Liver (tissue), 9 donors: Measurements from ENCODE around the gene NEK6. TPM values are rescaled to one million over a fixed set of nuclear protein-coding genes. Genes with fewer than 3 reads are reported as not detected.

Experiments used
- DNase-seq: peaks from one replicate; pipeline ENCODE4 v3.0.0-alpha.2; 2017; ENCODE audit warnings: low spot score
- H3K27ac ChIP-seq, 2 donors: one replicate each; pipeline ENCODE4 v1.7.0; 2013; ENCODE audit warnings: inconsistent platforms in 2 of 2, low read length in 2 of 2, control low read depth in 1 of 2, low read depth in 1 of 2, mild to moderate bottlenecking in 1 of 2
- H3K27me3 ChIP-seq, 4 donors: one replicate each; pipeline versions ENCODE4 v1.6.1 to v1.7.0; 2013; ENCODE audit warnings: low read length in 3 of 4, inconsistent platforms in 1 of 4, mild to moderate bottlenecking in 1 of 4, moderate library complexity in 1 of 4; ENCODE audit not compliant: control insufficient read depth in 4 of 4, insufficient read depth in 4 of 4
- H3K36me3 ChIP-seq, 4 donors: one replicate each; pipeline versions ENCODE4 v1.6.1 to v1.7.0; 2013; ENCODE audit warnings: low read length in 3 of 4, mild to moderate bottlenecking in 3 of 4, low read depth in 1 of 4, moderate library complexity in 1 of 4; ENCODE audit not compliant: control insufficient read depth in 4 of 4, insufficient read depth in 3 of 4
- H3K4me1 ChIP-seq, 4 donors: one replicate each; pipeline versions ENCODE4 v1.6.1 to v1.7.0; 2013; ENCODE audit warnings: low read length in 3 of 4, mild to moderate bottlenecking in 3 of 4, moderate library complexity in 1 of 4; ENCODE audit not compliant: control insufficient read depth in 4 of 4, insufficient read depth in 4 of 4
- H3K4me3 ChIP-seq, 3 donors: one replicate each; pipeline versions ENCODE4 v1.6.1 to v1.7.0; 2013; ENCODE audit warnings: low read length in 3 of 3, control low read depth in 1 of 3, low read depth in 1 of 3, mild to moderate bottlenecking in 1 of 3
- H3K9ac ChIP-seq, 2 donors: one replicate each; pipeline ENCODE4 v1.7.0; 2013; ENCODE audit warnings: low read length in 2 of 2, mild to moderate bottlenecking in 2 of 2, moderate library complexity in 2 of 2, control low read depth in 1 of 2, low read depth in 1 of 2
- H3K9me3 ChIP-seq, 4 donors: one replicate each; pipeline versions ENCODE4 v1.6.1 to v1.7.0; 2013; ENCODE audit warnings: low read length in 3 of 4; ENCODE audit not compliant: control insufficient read depth in 4 of 4
- EGR1 ChIP-seq, 2 donors: IDR thresholded peaks; 2 replicates each; pipeline ENCODE4 v1.6.1; 2016 to 2018; ENCODE audit warnings: antibody characterized with exemption in 2 of 2, low read depth in 2 of 2
- FOXA1 ChIP-seq: IDR thresholded peaks from 2 replicates; pipeline ENCODE4 v1.6.1; 2016; ENCODE audit warnings: antibody characterized with exemption
- FOXA2 ChIP-seq: IDR thresholded peaks from 2 replicates; pipeline ENCODE4 v1.6.1; 2016; ENCODE audit warnings: antibody characterized with exemption
- GABPA ChIP-seq, 2 donors: IDR thresholded peaks in 1 of 2; conservative IDR thresholded peaks in 1 of 2; 2 replicates each; pipeline ENCODE4 v1.6.1; 2016; ENCODE audit warnings: antibody characterized with exemption in 2 of 2, mild to moderate bottlenecking in 1 of 2, moderate library complexity in 1 of 2
- HNF4A ChIP-seq, 2 donors: conservative IDR thresholded peaks; 2 replicates each; pipeline ENCODE4 v1.6.1; 2016; ENCODE audit warnings: antibody characterized with exemption in 2 of 2, mild to moderate bottlenecking in 2 of 2
- HNF4G ChIP-seq: IDR thresholded peaks from 2 replicates; pipeline ENCODE4 v1.6.1; 2016; ENCODE audit warnings: antibody characterized with exemption
- NR2F2 ChIP-seq: IDR thresholded peaks from 2 replicates; pipeline ENCODE4 v1.6.1; 2016; ENCODE audit warnings: antibody characterized with exemption
- RAD21 ChIP-seq, 2 donors: IDR thresholded peaks; 2 replicates each; pipeline ENCODE4 v1.6.1; 2016; ENCODE audit warnings: antibody characterized with exemption in 2 of 2, mild to moderate bottlenecking in 2 of 2
- RXRA ChIP-seq, 2 donors: IDR thresholded peaks; 2 replicates each; pipeline ENCODE4 v1.6.1; 2017 to 2018; ENCODE audit warnings: antibody characterized with exemption in 2 of 2, mild to moderate bottlenecking in 1 of 2
- SP1 ChIP-seq: IDR thresholded peaks from 2 replicates; pipeline ENCODE4 v1.6.1; 2018; ENCODE audit warnings: antibody characterized with exemption, mild to moderate bottlenecking
- TAF1 ChIP-seq: conservative IDR thresholded peaks from 2 replicates; pipeline ENCODE4 v1.6.1; 2016; ENCODE audit warnings: antibody characterized with exemption, mild to moderate bottlenecking
- YY1 ChIP-seq: IDR thresholded peaks from 2 replicates; pipeline ENCODE4 v1.6.1; 2016; ENCODE audit warnings: antibody characterized with exemption, mild to moderate bottlenecking
- WGBS: extraction: QIAGEN DNeasy Blood & Tissue Kit; methylation state at CpG from one replicate; pipeline ENCODE4 v1.1.7; 2013; 5-methylcytosine and 5-hydroxymethylcytosine counted together
- polyA plus RNA-seq, 2 donors: library from polyadenylated mRNA; stranded (reverse) in 1 of 2; unstranded in 1 of 2; fragments of 200-250 nt in 1 of 2; fragments of >200 nt in 1 of 2; fragmentation: Nextera tagmentation in 1 of 2; extraction: Ambion mirVana in 1 of 2; gene quantifications; one replicate each; pipeline versions ENCODE4 v1.2.1 to v1.2.3, GENCODE V29; 2013 to 2015
- total RNA-seq, 2 donors: library from RNA; depleted of rRNA; stranded (reverse); fragments of >200 nt; gene quantifications; one replicate each; pipeline ENCODE4 v1.2.3, GENCODE V29; 2014
- TF ChIP-seq, protein P1 (sequence below): IDR thresholded peaks from 2 replicates; pipeline ENCODE4 v1.6.1; 2016; ENCODE audit warnings: antibody characterized with exemption
- TF ChIP-seq, protein P2 (sequence below): IDR thresholded peaks from 2 replicates; pipeline ENCODE4 v1.6.1; 2016; ENCODE audit warnings: antibody characterized with exemption
- TF ChIP-seq, protein P3 (sequence below): fragments of 150-350 bp; IDR thresholded peaks from 2 replicates; pipeline ENCODE4 v1.5.1; 2017; ENCODE audit warnings: improper control_type of control experiment, low read depth, low read length; ENCODE audit not compliant: missing input control
- TF ChIP-seq, protein P4 (sequence below): IDR thresholded peaks from 2 replicates; pipeline ENCODE4 v1.6.1; 2016; ENCODE audit warnings: antibody characterized with exemption
- TF ChIP-seq, protein P5 (sequence below): IDR thresholded peaks from 2 replicates; pipeline ENCODE4 v1.6.1; 2016; ENCODE audit warnings: antibody characterized with exemption, mild to moderate bottlenecking
- donor health status: healthy.
- donor health status: healthy.
- donor health status: healthy.
- donor health status: healthy.
- donor health status: healthy.

NEK6 gene
- total and polyA plus RNA-seq, 4 donors = 32.5 to 49.7 (median 42.5) TPM

DNA sequence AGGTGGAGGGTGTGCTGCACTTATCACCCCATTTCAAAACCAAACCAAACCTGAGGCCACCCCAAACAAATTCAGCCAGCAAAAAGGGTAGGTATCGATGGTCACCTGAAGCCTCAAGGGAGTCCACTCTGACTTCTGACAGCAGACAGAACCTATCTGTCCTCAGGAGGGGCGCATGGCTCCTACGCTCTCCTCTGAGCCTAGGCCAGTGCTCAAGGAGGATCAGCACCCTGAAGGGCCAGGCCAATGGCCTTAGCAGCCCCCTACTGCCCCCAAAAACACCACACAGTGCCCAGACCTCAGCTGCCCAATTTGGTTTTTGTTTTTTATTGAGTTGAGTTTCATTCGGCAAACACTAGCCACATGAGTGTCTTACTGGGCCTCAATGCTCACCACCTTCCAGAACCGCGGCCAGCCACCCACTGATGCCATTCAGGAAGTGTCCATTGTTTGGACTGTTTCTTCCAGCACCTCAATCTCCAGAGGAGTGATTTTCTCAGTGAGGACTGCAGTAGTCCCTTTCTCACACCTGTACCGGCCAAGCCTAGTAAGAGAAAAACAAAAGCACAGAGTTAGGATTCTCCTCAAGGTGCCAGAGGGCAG, 95.5 kb downstream of the NEK6 start:
- no peak overlapping the region for H3K27ac ChIP-seq
- H3K4me3 ChIP-seq = no peak overlapping the region
- H3K9me3 ChIP-seq = no peaks in the 10 kb centered on the region
- TF ChIP-seq TAF1 (no peak), HNF4G (no peak), FOXA2 (no peak), GABPA (IDR thresholded peaks at IDR 0.05 in 1 of 2, conservative IDR thresholded peaks at IDR 0.05 in 1 of 2) (no peak), RAD21 (IDR thresholded peaks at IDR 0.05) (no peak), NR2F2 (no peak)
- TF ChIP-seq, protein P1, sequence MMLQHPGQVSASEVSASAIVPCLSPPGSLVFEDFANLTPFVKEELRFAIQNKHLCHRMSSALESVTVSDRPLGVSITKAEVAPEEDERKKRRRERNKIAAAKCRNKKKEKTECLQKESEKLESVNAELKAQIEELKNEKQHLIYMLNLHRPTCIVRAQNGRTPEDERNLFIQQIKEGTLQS = no peak
- TF ChIP-seq, protein P2, sequence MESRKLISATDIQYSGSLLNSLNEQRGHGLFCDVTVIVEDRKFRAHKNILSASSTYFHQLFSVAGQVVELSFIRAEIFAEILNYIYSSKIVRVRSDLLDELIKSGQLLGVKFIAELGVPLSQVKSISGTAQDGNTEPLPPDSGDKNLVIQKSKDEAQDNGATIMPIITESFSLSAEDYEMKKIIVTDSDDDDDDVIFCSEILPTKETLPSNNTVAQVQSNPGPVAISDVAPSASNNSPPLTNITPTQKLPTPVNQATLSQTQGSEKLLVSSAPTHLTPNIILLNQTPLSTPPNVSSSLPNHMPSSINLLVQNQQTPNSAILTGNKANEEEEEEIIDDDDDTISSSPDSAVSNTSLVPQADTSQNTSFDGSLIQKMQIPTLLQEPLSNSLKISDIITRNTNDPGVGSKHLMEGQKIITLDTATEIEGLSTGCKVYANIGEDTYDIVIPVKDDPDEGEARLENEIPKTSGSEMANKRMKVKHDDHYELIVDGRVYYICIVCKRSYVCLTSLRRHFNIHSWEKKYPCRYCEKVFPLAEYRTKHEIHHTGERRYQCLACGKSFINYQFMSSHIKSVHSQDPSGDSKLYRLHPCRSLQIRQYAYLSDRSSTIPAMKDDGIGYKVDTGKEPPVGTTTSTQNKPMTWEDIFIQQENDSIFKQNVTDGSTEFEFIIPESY = no peak
- no peaks in the 10 kb centered on the region for H3K27me3 ChIP-seq
- peaks cover 0 to 17% (median 13%) of the 10 kb centered on the region in 4 donors for H3K4me1 ChIP-seq
- H3K36me3 ChIP-seq = peaks cover 3 to 68% (median 45%) of the 10 kb centered on the region in 4 donors
- WGBS = 96% methylated on average over 7 of the region's 7 CpGs
- H3K9ac ChIP-seq = no peak overlapping the region
- no peak for DNase-seq

DNA sequence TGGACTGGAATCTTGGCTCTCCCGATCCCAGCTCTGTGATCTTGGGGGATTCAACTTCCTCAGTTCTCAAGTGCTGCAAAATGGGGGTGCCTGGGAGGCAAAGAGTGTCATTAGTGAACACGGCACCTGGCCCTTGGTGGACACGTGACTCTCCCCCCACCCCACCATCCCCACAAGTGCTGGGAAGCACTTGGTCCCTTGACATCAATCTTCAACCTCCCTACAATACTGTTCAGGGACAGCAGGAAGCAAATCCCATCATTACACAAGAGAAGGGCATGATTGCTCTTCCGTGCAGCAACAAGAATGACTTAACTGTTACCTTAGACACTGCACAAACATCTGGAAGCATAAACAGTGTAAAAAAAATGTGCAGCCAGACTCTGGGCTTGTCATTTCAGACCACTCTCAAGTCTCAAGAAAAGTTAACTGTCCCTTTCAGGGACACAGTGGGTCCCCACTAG, 96.1 kb downstream of the NEK6 start:
- DNase-seq = no peak
- no peaks in the 10 kb centered on the region for H3K27me3 ChIP-seq
- H3K4me3 ChIP-seq = no peak overlapping the region
- 84% methylated on average over 4 of the region's 4 CpGs for WGBS
- H3K27ac ChIP-seq = no peak overlapping the region
- H3K4me1 ChIP-seq = peaks cover 0 to 17% (median 13%) of the 10 kb centered on the region in 4 donors
- no peak overlapping the region for H3K9ac ChIP-seq
- no peaks in the 10 kb centered on the region for H3K9me3 ChIP-seq
- TF ChIP-seq NR2F2 = no peak
- TF ChIP-seq, protein P3, sequence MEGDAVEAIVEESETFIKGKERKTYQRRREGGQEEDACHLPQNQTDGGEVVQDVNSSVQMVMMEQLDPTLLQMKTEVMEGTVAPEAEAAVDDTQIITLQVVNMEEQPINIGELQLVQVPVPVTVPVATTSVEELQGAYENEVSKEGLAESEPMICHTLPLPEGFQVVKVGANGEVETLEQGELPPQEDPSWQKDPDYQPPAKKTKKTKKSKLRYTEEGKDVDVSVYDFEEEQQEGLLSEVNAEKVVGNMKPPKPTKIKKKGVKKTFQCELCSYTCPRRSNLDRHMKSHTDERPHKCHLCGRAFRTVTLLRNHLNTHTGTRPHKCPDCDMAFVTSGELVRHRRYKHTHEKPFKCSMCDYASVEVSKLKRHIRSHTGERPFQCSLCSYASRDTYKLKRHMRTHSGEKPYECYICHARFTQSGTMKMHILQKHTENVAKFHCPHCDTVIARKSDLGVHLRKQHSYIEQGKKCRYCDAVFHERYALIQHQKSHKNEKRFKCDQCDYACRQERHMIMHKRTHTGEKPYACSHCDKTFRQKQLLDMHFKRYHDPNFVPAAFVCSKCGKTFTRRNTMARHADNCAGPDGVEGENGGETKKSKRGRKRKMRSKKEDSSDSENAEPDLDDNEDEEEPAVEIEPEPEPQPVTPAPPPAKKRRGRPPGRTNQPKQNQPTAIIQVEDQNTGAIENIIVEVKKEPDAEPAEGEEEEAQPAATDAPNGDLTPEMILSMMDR = no peak
- TF ChIP-seq FOXA2 = no peak
- no peak for TF ChIP-seq SP1
- no peak for TF ChIP-seq YY1
- TF ChIP-seq EGR1 (IDR thresholded peaks at IDR 0.05; ENCODE audit: low read depth in 2 of 2) = no peak
- no peak for TF ChIP-seq FOXA1
- no peak for TF ChIP-seq GABPA (IDR thresholded peaks at IDR 0.05 in 1 of 2, conservative IDR thresholded peaks at IDR 0.05 in 1 of 2)
- no peak for TF ChIP-seq RAD21 (IDR thresholded peaks at IDR 0.05)
- TF ChIP-seq, protein P2 = no peak
- TF ChIP-seq, protein P4, sequence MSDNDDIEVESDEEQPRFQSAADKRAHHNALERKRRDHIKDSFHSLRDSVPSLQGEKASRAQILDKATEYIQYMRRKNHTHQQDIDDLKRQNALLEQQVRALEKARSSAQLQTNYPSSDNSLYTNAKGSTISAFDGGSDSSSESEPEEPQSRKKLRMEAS = no peak
- TF ChIP-seq HNF4G = no peak
- TF ChIP-seq HNF4A (conservative IDR thresholded peaks at IDR 0.05) = no peak
- TF ChIP-seq, protein P1 = no peak
- TF ChIP-seq RXRA (IDR thresholded peaks at IDR 0.05) = no peak
- TF ChIP-seq, protein P5, sequence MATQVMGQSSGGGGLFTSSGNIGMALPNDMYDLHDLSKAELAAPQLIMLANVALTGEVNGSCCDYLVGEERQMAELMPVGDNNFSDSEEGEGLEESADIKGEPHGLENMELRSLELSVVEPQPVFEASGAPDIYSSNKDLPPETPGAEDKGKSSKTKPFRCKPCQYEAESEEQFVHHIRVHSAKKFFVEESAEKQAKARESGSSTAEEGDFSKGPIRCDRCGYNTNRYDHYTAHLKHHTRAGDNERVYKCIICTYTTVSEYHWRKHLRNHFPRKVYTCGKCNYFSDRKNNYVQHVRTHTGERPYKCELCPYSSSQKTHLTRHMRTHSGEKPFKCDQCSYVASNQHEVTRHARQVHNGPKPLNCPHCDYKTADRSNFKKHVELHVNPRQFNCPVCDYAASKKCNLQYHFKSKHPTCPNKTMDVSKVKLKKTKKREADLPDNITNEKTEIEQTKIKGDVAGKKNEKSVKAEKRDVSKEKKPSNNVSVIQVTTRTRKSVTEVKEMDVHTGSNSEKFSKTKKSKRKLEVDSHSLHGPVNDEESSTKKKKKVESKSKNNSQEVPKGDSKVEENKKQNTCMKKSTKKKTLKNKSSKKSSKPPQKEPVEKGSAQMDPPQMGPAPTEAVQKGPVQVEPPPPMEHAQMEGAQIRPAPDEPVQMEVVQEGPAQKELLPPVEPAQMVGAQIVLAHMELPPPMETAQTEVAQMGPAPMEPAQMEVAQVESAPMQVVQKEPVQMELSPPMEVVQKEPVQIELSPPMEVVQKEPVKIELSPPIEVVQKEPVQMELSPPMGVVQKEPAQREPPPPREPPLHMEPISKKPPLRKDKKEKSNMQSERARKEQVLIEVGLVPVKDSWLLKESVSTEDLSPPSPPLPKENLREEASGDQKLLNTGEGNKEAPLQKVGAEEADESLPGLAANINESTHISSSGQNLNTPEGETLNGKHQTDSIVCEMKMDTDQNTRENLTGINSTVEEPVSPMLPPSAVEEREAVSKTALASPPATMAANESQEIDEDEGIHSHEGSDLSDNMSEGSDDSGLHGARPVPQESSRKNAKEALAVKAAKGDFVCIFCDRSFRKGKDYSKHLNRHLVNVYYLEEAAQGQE = no peak
- H3K36me3 ChIP-seq = peaks cover 3 to 62% (median 42%) of the 10 kb centered on the region in 4 donors
